H9 (cell line): ENCODE results near the gene UQCC2. TPM values are rescaled to one million over a fixed set of nuclear protein-coding genes. Genes with fewer than 3 reads are reported as not detected.

ENCODE experiments used
- DNase-seq: peaks from one replicate; pipeline ENCODE4 v3.0.0-alpha.2; 2017
- H2AFZ ChIP-seq: one replicate; pipeline ENCODE4 v1.6.1; 2013; ENCODE audit warnings: mild to moderate bottlenecking, low read length, control low read depth, moderate library complexity
- H2AK5ac ChIP-seq: 2 replicates; pipeline ENCODE4 v1.6.1; 2013; ENCODE audit warnings: low read length, control low read depth, mixed read lengths; ENCODE audit not compliant: insufficient read length
- H2BK120ac ChIP-seq: one replicate; pipeline ENCODE4 v1.6.1; 2013; ENCODE audit warnings: low read depth, mild to moderate bottlenecking, low read length, control low read depth, inconsistent platforms; ENCODE audit not compliant: poor library complexity, severe bottlenecking
- H2BK12ac ChIP-seq: 2 replicates; pipeline ENCODE4 v1.6.1; 2013; ENCODE audit warnings: low read length, control low read depth, mixed read lengths, low read depth; ENCODE audit not compliant: insufficient read length
- H2BK15ac ChIP-seq: 2 replicates; pipeline ENCODE4 v1.6.1; 2013; ENCODE audit warnings: low read depth, low read length, control low read depth
- H2BK20ac ChIP-seq: one replicate; pipeline ENCODE4 v1.6.1; 2013; ENCODE audit warnings: low read depth, mild to moderate bottlenecking, low read length, control low read depth, inconsistent platforms; ENCODE audit not compliant: poor library complexity, severe bottlenecking
- H2BK5ac ChIP-seq: 2 replicates; pipeline ENCODE4 v1.6.1; 2013; ENCODE audit warnings: low read length, control low read depth, mixed read lengths; ENCODE audit not compliant: insufficient read length
- H3K14ac ChIP-seq: 2 replicates; pipeline ENCODE4 v1.6.1; 2013; ENCODE audit warnings: low read length, control low read depth; ENCODE audit not compliant: insufficient read depth
- H3K18ac ChIP-seq: 2 replicates; pipeline ENCODE4 v1.6.1; 2013; ENCODE audit warnings: low read depth, mild to moderate bottlenecking, mixed read lengths, low read length, control low read depth; ENCODE audit not compliant: insufficient read length
- H3K23ac ChIP-seq: 2 replicates; pipeline ENCODE4 v1.6.1; 2013; ENCODE audit warnings: low read length, control low read depth, mixed read lengths, low read depth; ENCODE audit not compliant: insufficient read length
- H3K23me2 ChIP-seq: 2 replicates; pipeline ENCODE4 v1.6.1; 2013; ENCODE audit warnings: low read depth, mild to moderate bottlenecking, mixed read lengths, low read length, control low read depth; ENCODE audit not compliant: insufficient read length, poor library complexity, severe bottlenecking
- H3K27ac ChIP-seq: 2 replicates; pipeline ENCODE4 v1.5.1; 2013; ENCODE audit warnings: low read length, control low read depth, mixed read lengths, low read depth; ENCODE audit not compliant: insufficient read length
- H3K27me3 ChIP-seq: 2 replicates; pipeline ENCODE4 v1.6.1; 2013; ENCODE audit warnings: low read length, control low read depth, inconsistent platforms; ENCODE audit not compliant: insufficient read depth
- H3K4ac ChIP-seq: 2 replicates; pipeline ENCODE4 v1.6.1; 2013; ENCODE audit warnings: low read depth, mild to moderate bottlenecking, control low read depth, inconsistent platforms, low read length, moderate library complexity
- H3K4me1 ChIP-seq: 2 replicates; pipeline ENCODE4 v1.6.1; 2013; ENCODE audit warnings: low read length, control low read depth, inconsistent platforms; ENCODE audit not compliant: insufficient read depth
- H3K4me2 ChIP-seq: 2 replicates; pipeline ENCODE4 v1.6.1; 2013; ENCODE audit warnings: low read length, control low read depth, mixed read lengths; ENCODE audit not compliant: insufficient read length, insufficient read depth
- H3K56ac ChIP-seq: 2 replicates; pipeline ENCODE4 v1.6.1; 2013; ENCODE audit warnings: low read depth, mild to moderate bottlenecking, mixed read lengths, low read length, control low read depth; ENCODE audit not compliant: insufficient read length
- H3K79me1 ChIP-seq: 2 replicates; pipeline ENCODE4 v1.6.1; 2013; ENCODE audit warnings: low read depth, mild to moderate bottlenecking, moderate library complexity, low read length, control low read depth, inconsistent platforms; ENCODE audit not compliant: insufficient read depth, poor library complexity, severe bottlenecking
- H3K79me2 ChIP-seq: 2 replicates; pipeline ENCODE4 v1.6.1; 2013; ENCODE audit warnings: low read length, control low read depth, inconsistent platforms; ENCODE audit not compliant: insufficient read depth
- H3K9ac ChIP-seq: 2 replicates; pipeline ENCODE4 v1.6.1; 2013; ENCODE audit warnings: low read length, control low read depth, mixed read lengths; ENCODE audit not compliant: insufficient read length; ENCODE audit errors: extremely low read depth
- H3K9me3 ChIP-seq: one replicate; pipeline ENCODE4 v1.6.1; 2013; ENCODE audit warnings: low read depth, low read length, inconsistent platforms; ENCODE audit not compliant: control insufficient read depth
- H3T11ph ChIP-seq: one replicate; pipeline ENCODE4 v1.6.1; 2013; ENCODE audit warnings: mild to moderate bottlenecking, low read length, control low read depth, inconsistent platforms
- H4K20me1 ChIP-seq: one replicate; pipeline ENCODE4 v1.6.1; 2013; ENCODE audit not compliant: control insufficient read depth, insufficient read length, insufficient read depth
- H4K5ac ChIP-seq: 2 replicates; pipeline ENCODE4 v1.6.1; 2013; ENCODE audit warnings: low read depth, mild to moderate bottlenecking, mixed read lengths, low read length, control low read depth; ENCODE audit not compliant: insufficient read length
- H4K8ac ChIP-seq: replicated peaks from 2 replicates; pipeline ENCODE4 v1.6.1; 2013; ENCODE audit warnings: low read length, control low read depth, mixed read lengths, low read depth; ENCODE audit not compliant: insufficient read length
- H4K91ac ChIP-seq: 2 replicates; pipeline ENCODE4 v1.6.1; 2013; ENCODE audit warnings: low read depth, mild to moderate bottlenecking, moderate library complexity, mixed read lengths, low read length, control low read depth; ENCODE audit not compliant: insufficient read length
- H3K27ac Mint-ChIP-seq, 3 experiments: 2 replicates in 2 of 3; 3 replicates in 1 of 3; pipeline ENCODE4 v1.8.0; 2020 to 2021; ENCODE audit warnings: mixed read lengths in 3 of 3, mild to moderate bottlenecking in 1 of 3, moderate library complexity in 1 of 3
- H3K27me3 Mint-ChIP-seq: 2 replicates; pipeline ENCODE4 v1.8.0; 2021; ENCODE audit warnings: low read depth, mild to moderate bottlenecking, moderate library complexity, mixed read lengths
- H3K36me3 Mint-ChIP-seq, 3 experiments: 2 replicates in 2 of 3; 3 replicates in 1 of 3; pipeline ENCODE4 v1.8.0; 2020 to 2021; ENCODE audit warnings: low read depth in 3 of 3, mixed read lengths in 3 of 3; ENCODE audit not compliant: insufficient read depth in 1 of 3
- H3K4me1 Mint-ChIP-seq, 2 experiments: 2 replicates each; pipeline ENCODE4 v1.8.0; 2020; ENCODE audit warnings: mixed read lengths in 2 of 2
- H3K4me3 Mint-ChIP-seq, 2 experiments: 2 replicates in 1 of 2; 3 replicates in 1 of 2; pipeline ENCODE4 v1.8.0; 2020 to 2021; ENCODE audit warnings: mild to moderate bottlenecking in 2 of 2, mixed read lengths in 2 of 2, moderate library complexity in 1 of 2
- H3K9me3 Mint-ChIP-seq, 2 experiments: 2 replicates in 1 of 2; 3 replicates in 1 of 2; pipeline ENCODE4 v1.8.0; 2020; ENCODE audit warnings: mild to moderate bottlenecking in 2 of 2, mixed read lengths in 2 of 2, moderate library complexity in 1 of 2
- WGBS: extraction: QIAGEN DNeasy Blood & Tissue Kit; methylation state at CpG from one replicate; pipeline ENCODE4 v1.1.7; 2013; ENCODE audit warnings: missing lambda C conversion rate, low lambda C conversion rate, mixed read lengths; ENCODE audit not compliant: insufficient read length; ENCODE audit errors: extremely low coverage; 5-methylcytosine and 5-hydroxymethylcytosine counted together
- total RNA-seq: library from RNA; stranded (reverse); gene quantifications from 2 replicates; pipeline ENCODE4 v1.2.1, GENCODE V29; 2021
- TF ChIP-seq, protein P1 (sequence below): fragments of 200-600 bp; sonication (generic); conservative IDR thresholded peaks from 3 replicates; pipeline ENCODE4 v1.8.0; 2021; ENCODE audit warnings: antibody characterized with exemption, mild to moderate bottlenecking

Gene UQCC2
- total RNA-seq, 1 experiment from 2014 or later: 140 TPM

DNA sequence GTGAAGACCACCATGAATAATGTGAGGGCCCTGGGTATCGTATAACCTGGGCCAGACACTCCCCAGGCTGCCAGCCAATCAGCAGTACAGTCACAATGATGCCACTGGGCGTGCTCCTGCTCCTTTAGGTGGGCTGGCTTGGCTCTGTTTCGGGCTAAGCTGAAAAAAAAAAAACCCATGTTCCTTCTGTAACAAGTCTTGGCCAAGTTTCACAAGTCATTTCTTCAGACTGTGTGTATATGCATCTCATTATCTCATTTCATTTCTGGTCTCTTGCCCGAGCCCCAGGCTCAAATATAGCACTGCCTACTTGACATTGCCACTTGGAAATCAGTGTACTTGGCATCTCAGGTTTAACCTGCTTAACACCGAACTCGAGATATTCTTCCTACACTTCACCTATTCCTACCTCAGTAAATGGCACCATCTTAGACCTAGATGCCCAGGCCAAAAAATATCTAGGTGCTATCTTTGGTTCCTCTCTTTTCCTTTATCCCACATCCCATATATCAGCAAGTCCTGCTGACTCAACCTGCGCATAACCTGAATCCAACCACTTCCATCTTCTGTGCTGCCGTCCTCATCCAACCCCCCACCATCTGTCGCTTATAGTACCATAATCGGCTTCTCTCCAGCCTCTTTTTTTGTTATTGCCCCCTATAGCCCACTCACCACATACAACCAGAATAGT is 1.8 kb downstream of the UQCC2 start:
- no peak overlapping the region for H4K8ac ChIP-seq
- H3K79me1 ChIP-seq: peaks cover 7% of the 10 kb centered on the region
- H3K27ac ChIP-seq: no peak overlapping the region
- H3K4me2 ChIP-seq: no peak overlapping the region
- H3K23ac ChIP-seq: no peak overlapping the region
- H4K91ac ChIP-seq: no peak overlapping the region
- H3K9me3 ChIP-seq: no peaks in the 10 kb centered on the region
- H3K56ac ChIP-seq: no peak overlapping the region
- no peak overlapping the region for H4K5ac ChIP-seq
- H4K20me1 ChIP-seq: no peaks in the 10 kb centered on the region
- no peak overlapping the region for H2BK15ac ChIP-seq
- no peak overlapping the region for H3K4ac ChIP-seq
- no peak overlapping the region for H3K18ac ChIP-seq
- Mint-ChIP-seq H3K4me1 (peaks cover 41 to 46% of the 10 kb centered on the region in 2 experiments), H3K4me3 (no peak overlapping the region), H3K27ac (no peak overlapping the region), H3K36me3 (peaks cover 22 to 53% (median 43%) of the 10 kb centered on the region in 3 experiments; a peak in 6 of 7 replicates), H3K27me3 (no peaks in the 10 kb centered on the region; the same call in none of the 2 replicates), H3K9me3 (no peaks in the 10 kb centered on the region)
- no peaks in the 10 kb centered on the region for H3K27me3 ChIP-seq
- no CpG with 5 or more reads among the region's 10 CpGs for WGBS
- H3K9ac ChIP-seq: no peak overlapping the region
- no peak overlapping the region for H3T11ph ChIP-seq
- no peak overlapping the region for H2BK120ac ChIP-seq
- TF ChIP-seq, protein P1, sequence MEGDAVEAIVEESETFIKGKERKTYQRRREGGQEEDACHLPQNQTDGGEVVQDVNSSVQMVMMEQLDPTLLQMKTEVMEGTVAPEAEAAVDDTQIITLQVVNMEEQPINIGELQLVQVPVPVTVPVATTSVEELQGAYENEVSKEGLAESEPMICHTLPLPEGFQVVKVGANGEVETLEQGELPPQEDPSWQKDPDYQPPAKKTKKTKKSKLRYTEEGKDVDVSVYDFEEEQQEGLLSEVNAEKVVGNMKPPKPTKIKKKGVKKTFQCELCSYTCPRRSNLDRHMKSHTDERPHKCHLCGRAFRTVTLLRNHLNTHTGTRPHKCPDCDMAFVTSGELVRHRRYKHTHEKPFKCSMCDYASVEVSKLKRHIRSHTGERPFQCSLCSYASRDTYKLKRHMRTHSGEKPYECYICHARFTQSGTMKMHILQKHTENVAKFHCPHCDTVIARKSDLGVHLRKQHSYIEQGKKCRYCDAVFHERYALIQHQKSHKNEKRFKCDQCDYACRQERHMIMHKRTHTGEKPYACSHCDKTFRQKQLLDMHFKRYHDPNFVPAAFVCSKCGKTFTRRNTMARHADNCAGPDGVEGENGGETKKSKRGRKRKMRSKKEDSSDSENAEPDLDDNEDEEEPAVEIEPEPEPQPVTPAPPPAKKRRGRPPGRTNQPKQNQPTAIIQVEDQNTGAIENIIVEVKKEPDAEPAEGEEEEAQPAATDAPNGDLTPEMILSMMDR: no peak
- no peak overlapping the region for H2BK5ac ChIP-seq
- peaks cover 5% of the 10 kb centered on the region for H3K23me2 ChIP-seq
- no peak overlapping the region for H3K14ac ChIP-seq
- H2BK20ac ChIP-seq: no peak overlapping the region
- H3K79me2 ChIP-seq: peaks cover 2% of the 10 kb centered on the region; the same call in 1 of the 2 replicates
- H3K4me1 ChIP-seq: peaks cover 10% of the 10 kb centered on the region; the same call in 1 of the 2 replicates
- H2BK12ac ChIP-seq: no peak overlapping the region
- H2AFZ ChIP-seq: no peak overlapping the region
- no peak overlapping the region for H2AK5ac ChIP-seq
- DNase-seq: no peak
